ENCODE results near the gene PKM. TPM values are rescaled to one million over a fixed set of nuclear protein-coding genes. Genes with fewer than 3 reads are reported as not detected.

Gene PKM
- total RNA-seq, 1 experiment from 2014 or later = 1,026 TPM

GRCh38 chr15:72169236-72169920 lies 61.6 kb downstream of the PKM start:
- no peaks in the 10 kb centered on the region for H3K23me2 ChIP-seq (ENCODE audit: insufficient read length, low read depth, low read length, poor library complexity, severe bottlenecking)
- no peak overlapping the region for H2BK12ac ChIP-seq (ENCODE audit: insufficient read length, low read depth, low read length)
- TF ChIP-seq CTCF (conservative IDR thresholded peaks at IDR 0.05) = no peak
- Mint-ChIP-seq H3K36me3 (ENCODE audit: insufficient read depth in 1 of 3, low read depth in 3 of 3) (no peaks in the 10 kb centered on the region), H3K9me3 (no peaks in the 10 kb centered on the region), H3K4me1 (peaks cover 10 to 12% of the 10 kb centered on the region in 2 experiments), H3K27ac (peak overlapping the region in 2 of 3 experiments; percentile 49 to 91; a peak in 2 of 7 replicates), H3K4me3 (no peak overlapping the region), H3K27me3 (ENCODE audit: low read depth) (no peaks in the 10 kb centered on the region; the same call in 1 of the 2 replicates)
- H3K9ac ChIP-seq (ENCODE audit: extremely low read depth, insufficient read length, low read length) = no peak overlapping the region
- no peak overlapping the region for H3K27ac ChIP-seq (ENCODE audit: insufficient read length, low read depth, low read length)
- no peaks in the 10 kb centered on the region for H3K79me1 ChIP-seq (ENCODE audit: insufficient read depth, low read depth, low read length, poor library complexity, severe bottlenecking)
- DNase-seq = no peak
- H3K14ac ChIP-seq (ENCODE audit: insufficient read depth, low read length) = no peak overlapping the region; the same call in 1 of the 2 replicates
- no peaks in the 10 kb centered on the region; the same call in 1 of the 2 replicates for H3K4me1 ChIP-seq (ENCODE audit: insufficient read depth, low read length)
- H3K27me3 ChIP-seq (ENCODE audit: insufficient read depth, low read length) = no peaks in the 10 kb centered on the region
- H2BK15ac ChIP-seq (ENCODE audit: low read depth, low read length) = no peak overlapping the region
- H2BK120ac ChIP-seq (ENCODE audit: low read depth, low read length, poor library complexity, severe bottlenecking) = no peak overlapping the region
- H4K91ac ChIP-seq (ENCODE audit: insufficient read length, low read depth, low read length) = no peak overlapping the region
- no peak overlapping the region for H3K4ac ChIP-seq (ENCODE audit: low read depth, low read length)
- no peak overlapping the region for H3K18ac ChIP-seq (ENCODE audit: insufficient read length, low read depth, low read length)
- H2BK20ac ChIP-seq (ENCODE audit: low read depth, low read length, poor library complexity, severe bottlenecking) = no peak overlapping the region
- no peak overlapping the region for H2BK5ac ChIP-seq (ENCODE audit: insufficient read length, low read length)
- no peak overlapping the region for H3T11ph ChIP-seq (ENCODE audit: low read length)
- H4K5ac ChIP-seq (ENCODE audit: insufficient read length, low read depth, low read length) = no peak overlapping the region
- no peak overlapping the region for H3K4me2 ChIP-seq (ENCODE audit: insufficient read depth, insufficient read length, low read length)
- no peaks in the 10 kb centered on the region for H3K79me2 ChIP-seq (ENCODE audit: insufficient read depth, low read length)
- H4K8ac ChIP-seq (replicated peaks; ENCODE audit: insufficient read length, low read depth, low read length) = no peak overlapping the region
- no peaks in the 10 kb centered on the region for H4K20me1 ChIP-seq (ENCODE audit: control insufficient read depth, insufficient read depth, insufficient read length)
- no peak overlapping the region for H2AK5ac ChIP-seq (ENCODE audit: insufficient read length, low read length)
- WGBS (ENCODE audit: extremely low coverage, insufficient read length, low lambda C conversion rate) = no CpG with 5 or more reads among the region's 10 CpGs
- H2AFZ ChIP-seq (ENCODE audit: low read length) = no peak overlapping the region
- no peak overlapping the region for H3K56ac ChIP-seq (ENCODE audit: insufficient read length, low read depth, low read length)
- H3K23ac ChIP-seq (ENCODE audit: insufficient read length, low read depth, low read length) = no peak overlapping the region
- no peaks in the 10 kb centered on the region for H3K9me3 ChIP-seq (ENCODE audit: control insufficient read depth, low read depth, low read length)
